ENCODE results near the gene CASP12.

GRCh38 chr11:104843150-104843836, 55.0 kb downstream of the CASP12 start:
- no peak for TF ChIP-seq POLR2A (IDR thresholded peaks at IDR 0.05)
- TF ChIP-seq, protein P1, sequence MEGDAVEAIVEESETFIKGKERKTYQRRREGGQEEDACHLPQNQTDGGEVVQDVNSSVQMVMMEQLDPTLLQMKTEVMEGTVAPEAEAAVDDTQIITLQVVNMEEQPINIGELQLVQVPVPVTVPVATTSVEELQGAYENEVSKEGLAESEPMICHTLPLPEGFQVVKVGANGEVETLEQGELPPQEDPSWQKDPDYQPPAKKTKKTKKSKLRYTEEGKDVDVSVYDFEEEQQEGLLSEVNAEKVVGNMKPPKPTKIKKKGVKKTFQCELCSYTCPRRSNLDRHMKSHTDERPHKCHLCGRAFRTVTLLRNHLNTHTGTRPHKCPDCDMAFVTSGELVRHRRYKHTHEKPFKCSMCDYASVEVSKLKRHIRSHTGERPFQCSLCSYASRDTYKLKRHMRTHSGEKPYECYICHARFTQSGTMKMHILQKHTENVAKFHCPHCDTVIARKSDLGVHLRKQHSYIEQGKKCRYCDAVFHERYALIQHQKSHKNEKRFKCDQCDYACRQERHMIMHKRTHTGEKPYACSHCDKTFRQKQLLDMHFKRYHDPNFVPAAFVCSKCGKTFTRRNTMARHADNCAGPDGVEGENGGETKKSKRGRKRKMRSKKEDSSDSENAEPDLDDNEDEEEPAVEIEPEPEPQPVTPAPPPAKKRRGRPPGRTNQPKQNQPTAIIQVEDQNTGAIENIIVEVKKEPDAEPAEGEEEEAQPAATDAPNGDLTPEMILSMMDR (IDR thresholded peaks at IDR 0.05): no peak

Data from adrenal gland (tissue), 5 donors.